Stimulated activated CD8-positive, alpha-beta memory T cell treated with anti-CD3 and anti-CD28 coated beads, Interleukin-15, amount 100 ng/mL, for 24 hours (primary cell): ENCODE measurements around the gene ZNF320.
"Not testable (repeated sequence)": the region's sequence is repeated elsewhere in the genome, so short reads cannot be mapped to it uniquely, and the experiment has no call there.

Experiments used
- DNase-seq: peaks from one replicate; pipeline ENCODE4 v3.0.0-alpha.2; 2020; ENCODE audit warnings: low read depth

The ZNF320 gene

DNA sequence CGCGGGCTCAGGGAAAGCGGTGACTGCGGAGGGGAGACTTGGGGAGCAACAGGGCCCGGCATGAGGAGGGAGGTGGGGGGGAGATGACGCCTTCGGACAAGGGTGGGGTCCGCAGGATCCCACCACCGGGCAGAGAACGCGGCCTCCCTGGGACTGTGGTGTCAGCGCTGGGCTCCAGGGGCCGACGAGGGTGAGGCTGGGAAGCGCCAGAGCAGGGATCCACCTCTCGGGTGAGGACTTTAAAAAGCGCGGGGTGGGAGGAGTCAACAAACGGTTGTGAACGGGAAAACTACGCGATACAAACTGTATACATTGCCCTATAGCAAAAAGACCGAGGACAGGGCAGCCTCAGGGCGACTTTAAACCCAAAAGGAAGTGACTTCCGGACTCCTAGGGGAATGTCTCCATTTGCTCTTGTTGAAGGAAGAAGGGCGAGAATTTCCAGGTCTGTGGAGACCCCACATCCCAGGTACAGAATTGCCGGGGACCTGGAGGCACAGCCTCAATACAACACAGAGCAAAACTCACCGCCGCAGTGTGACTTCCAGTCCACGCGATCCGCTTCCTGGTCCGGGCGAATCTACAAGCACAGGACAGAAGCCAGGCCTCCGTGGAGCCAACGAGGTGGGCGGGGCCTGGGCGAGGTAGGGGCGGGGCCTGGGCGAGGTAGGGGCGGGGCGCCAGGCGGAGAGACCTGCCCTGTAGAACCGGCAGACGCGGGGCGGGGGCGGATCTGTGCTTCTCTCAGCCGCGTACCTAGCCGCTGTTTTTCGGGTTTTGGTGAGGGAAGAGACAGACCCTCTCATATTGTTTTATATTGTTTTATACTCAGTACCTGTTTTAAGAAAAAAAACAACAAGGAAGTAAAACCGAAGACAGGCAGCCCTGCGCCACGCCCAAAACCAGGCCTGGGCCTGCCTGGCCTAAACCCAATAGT lies 25.7 kb upstream of the ZNF320 start, which contains the start of gene ZNF888:
Gene ZNF888, minus strand, starts transcription at position 588 of the 937 bp plus-strand sequence. CDS start 5,555 bp downstream, outside the sequence.
- DNase-seq = peak; percentile 66

GRCh38 chr19:52917531-52917930 lies 20.1 kb upstream of the ZNF320 start:
- no peak for DNase-seq

- no peak for DNase-seq
Measured at GRCh38 chr19:52910648-52911047, 13.2 kb upstream of the ZNF320 start.

- DNase-seq = not testable (repeated sequence)
Measured at GRCh38 chr19:52904052-52904780, 6.8 kb upstream of the ZNF320 start.

GRCh38 chr19:52901842-52902241 lies 4.4 kb upstream of the ZNF320 start:
- no peak for DNase-seq

DNA sequence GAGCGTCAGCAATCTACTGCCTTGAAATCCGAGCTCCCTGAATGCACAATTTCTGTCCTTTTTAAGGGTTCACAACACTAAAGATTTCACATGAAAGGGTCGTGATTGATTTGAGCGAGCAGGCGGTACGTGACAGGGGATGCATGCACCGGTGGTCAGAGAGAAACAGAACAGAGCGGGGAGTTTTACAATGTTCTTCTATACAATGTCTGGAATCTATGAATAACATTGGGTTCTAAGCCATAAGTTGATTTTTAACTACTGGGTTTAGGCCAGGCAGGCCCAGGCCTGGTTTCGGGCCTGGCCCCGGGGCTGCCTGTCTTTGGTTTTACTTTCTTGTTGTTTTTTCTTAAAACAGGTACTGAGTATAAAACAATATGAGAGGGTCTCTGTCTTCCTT lies 1.2 kb upstream of the ZNF320 start:
- not testable (repeated sequence) for DNase-seq

DNA sequence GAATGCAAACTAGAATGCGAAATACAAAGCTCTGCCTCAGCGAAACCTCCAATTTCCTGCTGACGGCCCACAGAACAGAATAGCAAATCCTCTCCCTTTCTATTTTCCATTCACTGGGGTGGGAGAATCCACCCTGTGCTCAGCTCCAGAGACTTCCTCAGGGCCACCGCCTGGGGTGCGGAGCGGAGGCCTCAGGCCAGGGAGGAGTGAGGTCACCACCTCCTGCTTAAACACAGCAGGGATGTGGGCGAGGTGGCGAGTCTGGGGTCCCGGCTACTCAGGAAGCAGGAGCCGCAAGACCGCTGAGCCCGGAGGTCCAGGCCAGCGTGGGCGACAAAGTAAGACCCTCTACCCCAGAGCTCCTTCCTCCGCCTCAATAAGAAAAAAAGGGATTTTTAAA lies 666 bp upstream of the ZNF320 start:
- no peak for DNase-seq

GRCh38 chr19:52896431-52897137 lies 851 bp downstream of the ZNF320 start:
- DNase-seq = no peak

GRCh38 chr19:52891336-52891735 lies 6.1 kb downstream of the ZNF320 start:
- no peak for DNase-seq

GRCh38 chr19:52889931-52890330 lies 7.5 kb downstream of the ZNF320 start:
- DNase-seq = no peak

GRCh38 chr19:52889076-52889475 lies 8.4 kb downstream of the ZNF320 start:
- DNase-seq = no peak

GRCh38 chr19:52880895-52881389 lies 16.5 kb downstream of the ZNF320 start:
- no peak for DNase-seq

- DNase-seq = not testable (repeated sequence)
Measured at GRCh38 chr19:52872996-52873395, 24.4 kb downstream of the ZNF320 start.

GRCh38 chr19:52871466-52871865 lies 26.0 kb downstream of the ZNF320 start:
- DNase-seq = no peak

- DNase-seq = not testable (repeated sequence)
Measured at GRCh38 chr19:52868031-52868430, 29.4 kb downstream of the ZNF320 start.

DNA sequence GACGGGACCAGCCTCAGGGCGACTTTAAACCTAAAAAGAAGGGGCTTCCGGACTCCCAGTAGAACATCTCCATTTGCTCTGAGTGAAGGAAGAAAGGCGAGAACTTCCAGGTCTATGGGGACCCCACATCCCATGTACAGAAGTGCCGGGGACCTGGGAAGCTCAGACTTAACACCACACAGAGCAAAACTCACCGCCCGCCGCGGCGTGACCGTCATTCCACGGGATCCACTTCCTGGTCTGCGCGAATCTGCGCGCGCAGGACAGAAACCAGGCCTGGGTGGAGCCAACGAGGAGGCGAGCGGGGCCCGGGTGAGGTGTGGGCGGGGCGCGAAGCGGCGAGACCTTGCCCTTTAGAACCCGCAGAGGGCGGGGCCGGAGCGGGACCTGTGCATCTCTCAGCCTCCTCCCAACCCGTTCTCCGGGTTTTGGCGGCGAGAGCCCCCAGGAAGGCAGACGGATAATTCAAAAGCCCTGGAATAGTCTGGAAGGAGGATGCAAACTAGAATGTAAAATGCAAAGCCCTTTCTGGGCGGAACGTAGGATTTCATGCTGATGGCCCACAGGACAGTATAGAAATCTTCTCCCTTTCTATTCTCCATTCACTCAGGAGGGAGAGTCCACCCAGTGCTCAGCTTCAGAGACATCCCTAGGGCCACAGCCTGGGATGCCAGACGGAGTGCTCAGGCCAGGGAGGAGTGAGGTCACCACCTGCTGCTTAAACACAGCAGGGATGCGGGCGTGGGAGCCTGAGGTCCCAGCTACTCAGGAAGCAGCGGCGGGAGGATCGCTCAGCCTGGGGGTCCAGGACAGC lies 39.9 kb downstream of the ZNF320 start, which contains the start of gene ZNF468:
Gene ZNF468, minus strand, starts transcription at position 242 of the 814 bp plus-strand sequence. CDS start 3,347 bp downstream, outside the sequence.
- peak; percentile 29 for DNase-seq

GRCh38 chr19:52856540-52857377 lies 40.7 kb downstream of the ZNF320 start:
- not testable (repeated sequence) for DNase-seq
